ENCODE measurements around the gene GSN. TPM values are rescaled to one million over a fixed set of nuclear protein-coding genes. Genes with fewer than 3 reads are reported as not detected.

Gene GSN
- total and polyA plus RNA-seq, 2 of the 13 experiments (the other 11 are each of a cell fraction or from before 2014, with no cell fraction given): 294 to 307 TPM

DNA sequence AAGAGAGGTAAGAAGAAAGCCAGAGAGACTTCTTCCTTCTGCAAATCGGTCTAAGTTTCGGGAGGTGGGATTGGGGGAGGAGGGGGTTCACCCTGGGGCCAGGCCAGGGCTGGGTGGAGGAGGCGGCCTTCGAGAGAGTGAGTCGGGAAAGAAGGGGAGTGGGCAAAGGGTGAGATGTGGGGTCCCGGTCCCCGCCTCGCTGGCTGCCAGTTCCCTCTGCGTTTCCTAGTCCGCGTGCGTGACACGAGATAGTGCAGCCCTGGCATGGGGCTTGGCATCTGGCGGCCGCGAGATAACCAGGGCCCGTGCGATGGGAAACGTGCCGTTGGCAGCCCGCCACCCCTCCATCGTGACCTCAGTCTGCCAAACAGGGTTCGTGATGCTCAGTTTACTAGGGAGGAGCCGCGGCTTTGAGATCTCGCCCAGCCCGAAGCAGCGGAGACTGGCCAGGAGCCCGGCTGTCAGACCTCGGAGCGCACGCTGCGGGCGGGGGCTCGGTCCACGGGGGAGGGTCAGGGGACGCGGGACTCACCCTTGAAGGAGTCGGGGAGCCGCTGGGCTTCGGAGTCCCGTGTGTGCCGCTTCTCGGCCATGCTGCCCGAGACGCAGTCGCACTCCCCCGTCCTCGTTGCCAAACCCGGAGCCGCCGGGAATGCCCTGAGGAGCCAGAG is 101.8 kb downstream of the GSN start, which contains the start of gene STOM (continued):
- TF ChIP-seq, protein P1, sequence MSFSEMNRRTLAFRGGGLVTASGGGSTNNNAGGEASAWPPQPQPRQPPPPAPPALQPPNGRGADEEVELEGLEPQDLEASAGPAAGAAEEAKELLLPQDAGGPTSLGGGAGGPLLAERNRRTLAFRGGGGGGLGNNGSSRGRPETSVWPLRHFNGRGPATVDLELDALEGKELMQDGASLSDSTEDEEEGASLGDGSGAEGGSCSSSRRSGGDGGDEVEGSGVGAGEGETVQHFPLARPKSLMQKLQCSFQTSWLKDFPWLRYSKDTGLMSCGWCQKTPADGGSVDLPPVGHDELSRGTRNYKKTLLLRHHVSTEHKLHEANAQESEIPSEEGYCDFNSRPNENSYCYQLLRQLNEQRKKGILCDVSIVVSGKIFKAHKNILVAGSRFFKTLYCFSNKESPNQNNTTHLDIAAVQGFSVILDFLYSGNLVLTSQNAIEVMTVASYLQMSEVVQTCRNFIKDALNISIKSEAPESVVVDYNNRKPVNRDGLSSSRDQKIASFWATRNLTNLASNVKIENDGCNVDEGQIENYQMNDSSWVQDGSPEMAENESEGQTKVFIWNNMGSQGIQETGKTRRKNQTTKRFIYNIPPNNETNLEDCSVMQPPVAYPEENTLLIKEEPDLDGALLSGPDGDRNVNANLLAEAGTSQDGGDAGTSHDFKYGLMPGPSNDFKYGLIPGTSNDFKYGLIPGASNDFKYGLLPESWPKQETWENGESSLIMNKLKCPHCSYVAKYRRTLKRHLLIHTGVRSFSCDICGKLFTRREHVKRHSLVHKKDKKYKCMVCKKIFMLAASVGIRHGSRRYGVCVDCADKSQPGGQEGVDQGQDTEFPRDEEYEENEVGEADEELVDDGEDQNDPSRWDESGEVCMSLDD (CRISPR knock-in tag; IDR thresholded peaks at IDR 0.05; ENCODE audit: borderline replicate concordance): no peak
- TF ChIP-seq ZNF549 (CRISPR knock-in tag; IDR thresholded peaks at IDR 0.05) (no peak), ZNF329 (CRISPR knock-in tag; IDR thresholded peaks at IDR 0.05; ENCODE audit: low read depth) (no peak), ZEB1 (IDR thresholded peaks at IDR 0.05; ENCODE audit: insufficient replicate concordance, low read depth) (no peak), STAG1 (CRISPR knock-in tag; IDR thresholded peaks at IDR 0.05) (no peak), CEBPB (IDR thresholded peaks at IDR 0.05; ENCODE audit: borderline replicate concordance, low read depth, low read length) (no peak), ZNF30 (CRISPR knock-in tag; IDR thresholded peaks at IDR 0.05) (0 out of 2 replicates have a peak, but pooled peaks have one; percentile 83), ZNF615 (CRISPR knock-in tag; IDR thresholded peaks at IDR 0.05; ENCODE audit: borderline replicate concordance) (no peak), ZSCAN21 (CRISPR knock-in tag; IDR thresholded peaks at IDR 0.05; ENCODE audit: borderline replicate concordance) (no peak), ZNF703 (CRISPR knock-in tag; IDR thresholded peaks at IDR 0.05; ENCODE audit: borderline replicate concordance) (no peak), GLI4 (CRISPR knock-in tag; IDR thresholded peaks at IDR 0.05; ENCODE audit: borderline replicate concordance) (no peak)
- TF ChIP-seq, protein P2, sequence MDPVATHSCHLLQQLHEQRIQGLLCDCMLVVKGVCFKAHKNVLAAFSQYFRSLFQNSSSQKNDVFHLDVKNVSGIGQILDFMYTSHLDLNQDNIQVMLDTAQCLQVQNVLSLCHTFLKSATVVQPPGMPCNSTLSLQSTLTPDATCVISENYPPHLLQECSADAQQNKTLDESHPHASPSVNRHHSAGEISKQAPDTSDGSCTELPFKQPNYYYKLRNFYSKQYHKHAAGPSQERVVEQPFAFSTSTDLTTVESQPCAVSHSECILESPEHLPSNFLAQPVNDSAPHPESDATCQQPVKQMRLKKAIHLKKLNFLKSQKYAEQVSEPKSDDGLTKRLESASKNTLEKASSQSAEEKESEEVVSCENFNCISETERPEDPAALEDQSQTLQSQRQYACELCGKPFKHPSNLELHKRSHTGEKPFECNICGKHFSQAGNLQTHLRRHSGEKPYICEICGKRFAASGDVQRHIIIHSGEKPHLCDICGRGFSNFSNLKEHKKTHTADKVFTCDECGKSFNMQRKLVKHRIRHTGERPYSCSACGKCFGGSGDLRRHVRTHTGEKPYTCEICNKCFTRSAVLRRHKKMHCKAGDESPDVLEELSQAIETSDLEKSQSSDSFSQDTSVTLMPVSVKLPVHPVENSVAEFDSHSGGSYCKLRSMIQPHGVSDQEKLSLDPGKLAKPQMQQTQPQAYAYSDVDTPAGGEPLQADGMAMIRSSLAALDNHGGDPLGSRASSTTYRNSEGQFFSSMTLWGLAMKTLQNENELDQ (CRISPR knock-in tag; IDR thresholded peaks at IDR 0.05; ENCODE audit: borderline replicate concordance): no peak
- TF ChIP-seq, protein P3, sequence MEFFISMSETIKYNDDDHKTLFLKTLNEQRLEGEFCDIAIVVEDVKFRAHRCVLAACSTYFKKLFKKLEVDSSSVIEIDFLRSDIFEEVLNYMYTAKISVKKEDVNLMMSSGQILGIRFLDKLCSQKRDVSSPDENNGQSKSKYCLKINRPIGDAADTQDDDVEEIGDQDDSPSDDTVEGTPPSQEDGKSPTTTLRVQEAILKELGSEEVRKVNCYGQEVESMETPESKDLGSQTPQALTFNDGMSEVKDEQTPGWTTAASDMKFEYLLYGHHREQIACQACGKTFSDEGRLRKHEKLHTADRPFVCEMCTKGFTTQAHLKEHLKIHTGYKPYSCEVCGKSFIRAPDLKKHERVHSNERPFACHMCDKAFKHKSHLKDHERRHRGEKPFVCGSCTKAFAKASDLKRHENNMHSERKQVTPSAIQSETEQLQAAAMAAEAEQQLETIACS (CRISPR knock-in tag; IDR thresholded peaks at IDR 0.05): no peak
- TF ChIP-seq, protein P4, sequence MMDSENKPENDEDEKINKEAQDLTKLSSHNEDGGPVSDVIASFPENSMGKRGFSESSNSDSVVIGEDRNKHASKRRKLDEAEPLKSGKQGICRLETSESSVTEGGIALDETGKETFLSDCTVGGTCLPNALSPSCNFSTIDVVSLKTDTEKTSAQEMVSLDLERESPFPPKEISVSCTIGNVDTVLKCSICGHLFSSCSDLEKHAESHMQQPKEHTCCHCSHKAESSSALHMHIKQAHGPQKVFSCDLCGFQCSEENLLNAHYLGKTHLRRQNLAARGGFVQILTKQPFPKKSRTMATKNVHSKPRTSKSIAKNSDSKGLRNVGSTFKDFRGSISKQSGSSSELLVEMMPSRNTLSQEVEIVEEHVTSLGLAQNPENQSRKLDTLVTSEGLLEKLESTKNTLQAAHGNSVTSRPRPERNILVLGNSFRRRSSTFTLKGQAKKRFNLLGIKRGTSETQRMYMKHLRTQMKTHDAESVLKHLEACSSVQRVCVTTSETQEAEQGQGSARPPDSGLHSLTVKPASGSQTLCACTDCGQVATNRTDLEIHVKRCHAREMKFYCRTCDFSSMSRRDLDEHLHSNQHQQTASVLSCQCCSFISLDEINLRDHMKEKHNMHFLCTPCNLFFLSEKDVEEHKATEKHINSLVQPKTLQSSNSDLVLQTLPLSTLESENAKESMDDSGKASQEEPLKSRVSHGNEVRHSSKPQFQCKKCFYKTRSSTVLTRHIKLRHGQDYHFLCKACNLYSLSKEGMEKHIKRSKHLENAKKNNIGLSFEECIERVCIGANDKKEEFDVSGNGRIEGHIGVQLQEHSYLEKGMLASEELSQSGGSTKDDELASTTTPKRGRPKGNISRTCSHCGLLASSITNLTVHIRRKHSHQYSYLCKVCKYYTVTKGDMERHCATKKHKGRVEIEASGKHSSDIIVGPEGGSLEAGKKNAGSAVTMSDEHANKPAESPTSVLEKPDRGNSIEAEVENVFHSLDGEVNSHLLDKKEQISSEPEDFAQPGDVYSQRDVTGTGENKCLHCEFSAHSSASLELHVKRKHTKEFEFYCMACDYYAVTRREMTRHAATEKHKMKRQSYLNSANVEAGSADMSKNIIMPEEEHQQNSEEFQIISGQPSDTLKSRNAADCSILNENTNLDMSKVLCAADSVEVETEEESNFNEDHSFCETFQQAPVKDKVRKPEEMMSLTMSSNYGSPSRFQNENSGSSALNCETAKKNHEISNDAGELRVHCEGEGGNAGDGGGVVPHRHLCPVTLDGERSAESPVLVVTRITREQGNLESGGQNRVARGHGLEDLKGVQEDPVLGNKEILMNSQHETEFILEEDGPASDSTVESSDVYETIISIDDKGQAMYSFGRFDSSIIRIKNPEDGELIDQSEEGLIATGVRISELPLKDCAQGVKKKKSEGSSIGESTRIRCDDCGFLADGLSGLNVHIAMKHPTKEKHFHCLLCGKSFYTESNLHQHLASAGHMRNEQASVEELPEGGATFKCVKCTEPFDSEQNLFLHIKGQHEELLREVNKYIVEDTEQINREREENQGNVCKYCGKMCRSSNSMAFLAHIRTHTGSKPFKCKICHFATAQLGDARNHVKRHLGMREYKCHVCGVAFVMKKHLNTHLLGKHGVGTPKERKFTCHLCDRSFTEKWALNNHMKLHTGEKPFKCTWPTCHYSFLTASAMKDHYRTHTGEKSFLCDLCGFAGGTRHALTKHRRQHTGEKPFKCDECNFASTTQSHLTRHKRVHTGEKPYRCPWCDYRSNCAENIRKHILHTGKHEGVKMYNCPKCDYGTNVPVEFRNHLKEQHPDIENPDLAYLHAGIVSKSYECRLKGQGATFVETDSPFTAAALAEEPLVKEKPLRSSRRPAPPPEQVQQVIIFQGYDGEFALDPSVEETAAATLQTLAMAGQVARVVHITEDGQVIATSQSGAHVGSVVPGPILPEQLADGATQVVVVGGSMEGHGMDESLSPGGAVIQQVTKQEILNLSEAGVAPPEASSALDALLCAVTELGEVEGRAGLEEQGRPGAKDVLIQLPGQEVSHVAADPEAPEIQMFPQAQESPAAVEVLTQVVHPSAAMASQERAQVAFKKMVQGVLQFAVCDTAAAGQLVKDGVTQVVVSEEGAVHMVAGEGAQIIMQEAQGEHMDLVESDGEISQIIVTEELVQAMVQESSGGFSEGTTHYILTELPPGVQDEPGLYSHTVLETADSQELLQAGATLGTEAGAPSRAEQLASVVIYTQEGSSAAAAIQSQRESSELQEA (CRISPR knock-in tag; IDR thresholded peaks at IDR 0.05; ENCODE audit: not compliant biosample characterization): peak; percentile 87

Measured in HepG2 (cell line).